ENCODE measurements around the gene CARMIL1. TPM values are rescaled to one million over a fixed set of nuclear protein-coding genes. Genes with fewer than 3 reads are reported as not detected.

The CARMIL1 gene
- total RNA-seq, 2 experiments from 2014 or later = 3.9 to 4.0 TPM

GRCh38 chr6:25462235-25462897 lies 183.2 kb downstream of the CARMIL1 start:
- H3K27me3 Mint-ChIP-seq (ENCODE audit: low read depth) = no peaks in the 10 kb centered on the region
- H3K36me3 Mint-ChIP-seq (ENCODE audit: low read depth) = no peaks in the 10 kb centered on the region
- no peaks in the 10 kb centered on the region for H3K4me1 Mint-ChIP-seq (ENCODE audit: low read depth)
- H3K27ac Mint-ChIP-seq = no peak overlapping the region
- CTCF ChIA-PET = no interaction called here
- no peak overlapping the region for H3K4me3 Mint-ChIP-seq
- intact Hi-C loops (cut with micrococcal nuclease) = no loop called here
- no peaks in the 10 kb centered on the region for H3K9me3 Mint-ChIP-seq
- DNase-seq = no peak

GRCh38 chr6:25463441-25463840 lies 184.3 kb downstream of the CARMIL1 start:
- H3K9me3 Mint-ChIP-seq = no peaks in the 10 kb centered on the region
- H3K4me3 Mint-ChIP-seq = no peak overlapping the region
- no peak for DNase-seq
- H3K4me1 Mint-ChIP-seq (ENCODE audit: low read depth) = no peaks in the 10 kb centered on the region
- intact Hi-C loops (cut with micrococcal nuclease) = no loop called here
- H3K36me3 Mint-ChIP-seq (ENCODE audit: low read depth) = no peaks in the 10 kb centered on the region
- CTCF ChIA-PET = no interaction called here
- no peaks in the 10 kb centered on the region for H3K27me3 Mint-ChIP-seq (ENCODE audit: low read depth)
- no peak overlapping the region for H3K27ac Mint-ChIP-seq

DNA sequence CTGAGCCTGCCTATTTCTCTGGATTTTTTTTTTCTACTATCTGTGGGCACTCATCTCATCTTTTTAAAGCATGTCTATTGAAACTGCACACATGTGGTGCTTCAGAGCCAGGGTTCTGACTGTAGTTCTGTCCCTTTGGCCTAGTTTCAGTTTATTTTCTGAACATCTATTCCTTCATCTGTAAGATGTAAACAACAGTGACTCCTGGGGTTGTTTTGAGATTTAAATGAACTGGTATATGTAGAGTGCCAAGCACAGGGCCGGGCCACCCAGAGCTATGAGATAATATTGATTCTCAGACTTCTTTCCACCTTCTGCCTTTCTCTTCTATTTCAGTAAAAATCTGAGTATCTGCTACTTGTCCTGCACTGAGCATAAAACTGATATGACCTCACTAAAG lies 185.1 kb downstream of the CARMIL1 start:
- no peaks in the 10 kb centered on the region for H3K36me3 Mint-ChIP-seq (ENCODE audit: low read depth)
- no peak for DNase-seq
- H3K4me3 Mint-ChIP-seq = no peak overlapping the region
- no peaks in the 10 kb centered on the region for H3K4me1 Mint-ChIP-seq (ENCODE audit: low read depth)
- no peak overlapping the region for H3K27ac Mint-ChIP-seq
- intact Hi-C loops (cut with micrococcal nuclease) = no loop called here
- no peaks in the 10 kb centered on the region for H3K27me3 Mint-ChIP-seq (ENCODE audit: low read depth)
- CTCF ChIA-PET = interaction anchor here (0.7 kb wide), 1 partner anchor 231 kb away, joined by 5 read pairs; no protein-coding TSS in a partner anchor
- H3K9me3 Mint-ChIP-seq = no peaks in the 10 kb centered on the region

GRCh38 chr6:25465941-25466340 lies 186.8 kb downstream of the CARMIL1 start:
- intact Hi-C loops (cut with micrococcal nuclease) = no loop called here
- Mint-ChIP-seq H3K4me1 (ENCODE audit: low read depth) (no peaks in the 10 kb centered on the region), H3K4me3 (no peak overlapping the region), H3K27ac (no peak overlapping the region), H3K27me3 (ENCODE audit: low read depth) (no peaks in the 10 kb centered on the region), H3K36me3 (ENCODE audit: low read depth) (no peaks in the 10 kb centered on the region), H3K9me3 (no peaks in the 10 kb centered on the region)
- CTCF ChIA-PET = no interaction called here
- DNase-seq = no peak

DNA sequence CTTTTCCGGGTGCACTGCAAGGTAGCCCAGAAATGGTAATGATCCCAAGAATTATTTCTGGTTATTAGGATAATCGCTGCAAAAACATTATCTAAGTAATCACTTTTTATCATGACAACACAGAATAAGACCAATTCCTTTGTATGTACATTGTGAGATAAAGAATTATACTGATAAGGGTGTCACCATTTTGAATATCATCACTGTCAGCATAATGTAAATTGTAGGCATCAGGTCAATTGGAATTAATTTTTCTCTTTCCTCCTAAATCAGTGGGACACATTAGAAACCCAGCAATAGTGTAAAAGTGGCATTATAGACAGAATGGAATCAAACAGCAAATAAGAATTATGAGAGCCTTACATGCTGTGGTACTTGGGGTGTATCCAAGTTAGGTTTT lies 189.7 kb downstream of the CARMIL1 start:
- Mint-ChIP-seq H3K9me3 (no peaks in the 10 kb centered on the region), H3K36me3 (ENCODE audit: low read depth) (peaks cover 6% of the 10 kb centered on the region), H3K4me1 (ENCODE audit: low read depth) (no peaks in the 10 kb centered on the region), H3K4me3 (no peak overlapping the region), H3K27me3 (ENCODE audit: low read depth) (no peaks in the 10 kb centered on the region), H3K27ac (no peak overlapping the region)
- CTCF ChIA-PET = interaction anchor here (1.0 kb wide), 1 partner anchor 28 kb away, joined by 4 read pairs; no protein-coding TSS in a partner anchor
- DNase-seq = no peak
- intact Hi-C loops (cut with micrococcal nuclease) = no loop called here

GRCh38 chr6:25469797-25470388 lies 190.7 kb downstream of the CARMIL1 start:
- DNase-seq = no peak
- Mint-ChIP-seq H3K36me3 (ENCODE audit: low read depth) (peaks cover 11% of the 10 kb centered on the region), H3K9me3 (no peaks in the 10 kb centered on the region), H3K4me1 (ENCODE audit: low read depth) (no peaks in the 10 kb centered on the region), H3K27ac (no peak overlapping the region), H3K27me3 (ENCODE audit: low read depth) (no peaks in the 10 kb centered on the region), H3K4me3 (no peak overlapping the region)
- CTCF ChIA-PET = interaction anchor here (1.0 to 1.5 kb wide), 4 partner anchors 10 to 205 kb away, joined by 3 to 5 read pairs (median 4); no protein-coding TSS in a partner anchor
- intact Hi-C loops (cut with micrococcal nuclease) = no loop called here

DNA sequence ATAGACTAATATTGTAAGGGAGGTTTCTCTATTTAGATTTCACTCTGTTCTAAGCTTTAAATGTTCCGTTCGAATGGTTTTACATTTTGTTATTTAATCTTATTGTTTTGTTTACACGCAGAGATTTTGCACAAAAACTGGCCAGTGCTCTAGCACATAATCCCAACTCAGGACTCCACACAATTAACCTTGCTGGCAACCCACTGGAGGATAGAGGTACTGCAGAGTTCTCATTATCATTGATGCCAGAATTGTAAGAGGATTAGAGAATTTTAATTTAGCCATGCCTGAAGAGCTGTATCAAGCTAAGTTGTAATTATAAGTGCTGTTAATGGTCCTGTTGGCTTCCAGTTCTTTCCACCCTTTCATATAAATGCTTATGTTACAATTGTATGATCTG lies 193.1 kb downstream of the CARMIL1 start:
- no peak overlapping the region for H3K4me3 Mint-ChIP-seq
- CTCF ChIA-PET = interaction anchor here (0.6 to 2.2 kb wide), 4 partner anchors 18 to 194 kb away, joined by 3 to 5 read pairs (median 4); no protein-coding TSS in a partner anchor
- H3K27ac Mint-ChIP-seq = no peak overlapping the region

DNA sequence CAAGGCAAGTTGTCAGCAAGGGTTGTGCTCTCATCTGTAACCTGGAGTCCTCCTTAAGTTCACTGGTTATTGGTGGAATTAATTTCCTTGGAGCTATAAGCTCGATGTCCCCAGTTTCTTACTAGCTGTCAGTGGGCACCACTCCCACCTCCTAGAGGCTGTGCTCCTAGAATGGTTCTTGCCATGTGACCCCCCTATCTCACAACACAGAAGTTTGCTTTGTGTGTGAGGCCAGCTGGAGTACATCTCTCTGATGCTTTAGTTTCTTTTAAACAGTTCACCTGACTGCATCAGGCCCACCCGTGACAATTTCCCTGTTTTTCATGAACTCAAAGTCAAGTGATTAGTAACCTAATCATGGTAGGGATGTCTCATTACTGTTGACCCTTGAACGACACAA lies 193.7 kb downstream of the CARMIL1 start:
- Mint-ChIP-seq H3K36me3 (ENCODE audit: low read depth) (peaks cover 11% of the 10 kb centered on the region), H3K4me1 (ENCODE audit: low read depth) (peaks cover 2% of the 10 kb centered on the region), H3K9me3 (no peaks in the 10 kb centered on the region), H3K4me3 (no peak overlapping the region), H3K27ac (no peak overlapping the region), H3K27me3 (ENCODE audit: low read depth) (no peaks in the 10 kb centered on the region)
- intact Hi-C loops (cut with micrococcal nuclease) = no loop called here
- CTCF ChIA-PET = interaction anchor here (0.6 to 2.2 kb wide), 4 partner anchors 17 to 194 kb away, joined by 3 to 5 read pairs (median 4); no protein-coding TSS in a partner anchor
- no peak for DNase-seq

More for the DNA sequence above, 193.1 kb downstream of the CARMIL1 start:
- Mint-ChIP-seq H3K36me3 (ENCODE audit: low read depth) (peaks cover 11% of the 10 kb centered on the region), H3K4me1 (ENCODE audit: low read depth) (peaks cover 2% of the 10 kb centered on the region), H3K9me3 (no peaks in the 10 kb centered on the region), H3K27me3 (ENCODE audit: low read depth) (no peaks in the 10 kb centered on the region)
- DNase-seq = no peak
- intact Hi-C loops (cut with micrococcal nuclease) = no loop called here

DNA sequence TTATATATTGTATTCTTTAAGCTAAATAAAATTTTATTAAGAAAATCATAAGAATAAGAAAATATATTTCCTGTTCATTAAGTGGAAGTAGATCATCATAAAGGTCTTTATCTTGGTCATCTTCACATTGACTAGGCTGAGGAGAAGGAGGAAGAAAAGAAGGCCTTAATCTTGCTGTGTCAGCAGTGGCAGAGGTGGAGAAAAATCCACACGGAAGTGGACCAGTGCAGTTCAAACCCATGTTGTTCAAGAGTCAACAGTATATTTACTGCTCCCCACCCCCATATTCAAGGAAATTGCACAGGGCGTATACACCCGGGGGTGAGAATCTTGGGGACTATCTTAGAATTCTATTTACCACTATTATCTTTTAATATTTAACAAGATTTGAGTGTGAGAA lies 194.3 kb downstream of the CARMIL1 start:
- H3K36me3 Mint-ChIP-seq (ENCODE audit: low read depth) = peaks cover 11% of the 10 kb centered on the region
- CTCF ChIA-PET = interaction anchor here (1.3 to 2.2 kb wide), 2 partner anchors 17 to 37 kb away, joined by 3 to 5 read pairs; no protein-coding TSS in a partner anchor
- no peak overlapping the region for H3K27ac Mint-ChIP-seq
- intact Hi-C loops (cut with micrococcal nuclease) = no loop called here
- no peak for DNase-seq
- no peak overlapping the region for H3K4me3 Mint-ChIP-seq
- H3K4me1 Mint-ChIP-seq (ENCODE audit: low read depth) = peaks cover 2% of the 10 kb centered on the region
- no peaks in the 10 kb centered on the region for H3K27me3 Mint-ChIP-seq (ENCODE audit: low read depth)
- no peaks in the 10 kb centered on the region for H3K9me3 Mint-ChIP-seq

DNA sequence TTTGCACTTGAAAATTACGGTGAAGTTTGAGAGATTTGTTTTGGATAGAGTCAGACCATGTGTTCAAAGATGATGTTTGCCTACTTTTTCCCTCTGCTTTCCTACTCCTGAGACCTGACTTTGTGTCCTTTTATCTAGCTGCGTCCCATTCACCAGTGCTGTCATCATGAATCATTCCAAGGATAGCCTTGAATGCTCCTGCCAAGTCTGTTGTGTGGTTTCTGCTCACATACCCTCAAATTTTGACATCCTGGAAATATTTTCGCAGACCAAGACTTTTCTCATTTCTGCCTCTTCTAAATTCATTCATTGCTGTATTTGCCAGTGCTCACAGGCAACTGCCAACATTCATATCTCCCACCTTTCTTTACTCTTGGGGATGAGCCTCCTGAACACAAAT lies 197.0 kb downstream of the CARMIL1 start:
- no peak for DNase-seq
- H3K4me1 Mint-ChIP-seq (ENCODE audit: low read depth) = peaks cover 2% of the 10 kb centered on the region
- intact Hi-C loops (cut with micrococcal nuclease) = no loop called here
- peaks cover 11% of the 10 kb centered on the region for H3K36me3 Mint-ChIP-seq (ENCODE audit: low read depth)
- no peaks in the 10 kb centered on the region for H3K27me3 Mint-ChIP-seq (ENCODE audit: low read depth)
- no peak overlapping the region for H3K27ac Mint-ChIP-seq
- H3K9me3 Mint-ChIP-seq = no peaks in the 10 kb centered on the region
- CTCF ChIA-PET = interaction anchor here (1.8 kb wide), 1 partner anchor 14 kb away, joined by 9 read pairs; no protein-coding TSS in a partner anchor
- no peak overlapping the region for H3K4me3 Mint-ChIP-seq

DNA sequence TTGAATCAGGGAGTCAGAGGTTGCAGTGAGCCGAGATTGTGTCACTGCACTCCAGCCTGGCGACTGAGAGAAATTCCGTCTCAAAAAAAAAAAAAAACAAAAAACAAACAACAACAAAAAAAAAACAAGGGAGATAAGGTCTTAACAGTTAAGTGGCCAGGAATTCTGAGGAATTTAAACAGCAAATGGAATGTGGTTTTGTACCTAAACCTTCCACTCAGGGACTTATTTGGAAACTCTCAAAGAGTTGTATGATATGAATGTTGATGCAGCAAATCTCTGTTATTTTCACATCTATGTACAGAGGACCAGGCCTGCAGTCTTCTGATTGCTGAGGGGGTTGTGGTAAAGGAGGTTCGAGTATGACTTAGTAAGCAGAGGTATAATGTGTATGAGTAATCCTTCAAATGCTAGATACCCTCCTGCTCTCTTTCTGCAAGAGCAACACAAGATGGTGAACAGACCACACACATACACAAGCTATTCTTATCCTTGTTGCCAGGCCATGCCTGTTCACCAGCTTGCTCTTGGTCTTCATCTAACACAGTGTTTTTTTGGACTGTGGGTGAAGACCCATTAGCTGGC lies 197.9 kb downstream of the CARMIL1 start:
- H3K36me3 Mint-ChIP-seq (ENCODE audit: low read depth) = peaks cover 11% of the 10 kb centered on the region
- no peaks in the 10 kb centered on the region for H3K9me3 Mint-ChIP-seq
- DNase-seq = no peak
- H3K4me3 Mint-ChIP-seq = no peak overlapping the region
- H3K27ac Mint-ChIP-seq = no peak overlapping the region
- no peaks in the 10 kb centered on the region for H3K27me3 Mint-ChIP-seq (ENCODE audit: low read depth)
- H3K4me1 Mint-ChIP-seq (ENCODE audit: low read depth) = peaks cover 2% of the 10 kb centered on the region
- intact Hi-C loops (cut with micrococcal nuclease) = no loop called here
- CTCF ChIA-PET = interaction anchor here (1.2 to 1.8 kb wide), 3 partner anchors 13 to 199 kb away, joined by 4 to 9 read pairs (median 5); no protein-coding TSS in a partner anchor

GRCh38 chr6:25478973-25479372 lies 199.8 kb downstream of the CARMIL1 start:
- no peak for DNase-seq
- Mint-ChIP-seq H3K4me1 (ENCODE audit: low read depth) (peaks cover 2% of the 10 kb centered on the region), H3K9me3 (no peaks in the 10 kb centered on the region), H3K36me3 (ENCODE audit: low read depth) (peaks cover 7% of the 10 kb centered on the region), H3K27ac (no peak overlapping the region), H3K27me3 (ENCODE audit: low read depth) (no peaks in the 10 kb centered on the region), H3K4me3 (no peak overlapping the region)
- intact Hi-C loops (cut with micrococcal nuclease) = no loop called here
- CTCF ChIA-PET = interaction anchor here (0.6 to 1.8 kb wide), 3 partner anchors 9 to 222 kb away, joined by 3 to 5 read pairs (median 3); no protein-coding TSS in a partner anchor
